Calu3 (cell line): ENCODE data around the gene CYB5B. TPM values are rescaled to one million over a fixed set of nuclear protein-coding genes. Genes with fewer than 3 reads are reported as not detected.

Source experiments
- BruUV-seq: library from RNA; stranded (reverse); fragments of 400-500 nt; replicated peaks from 2 replicates; lab custom pipeline; 2021; lab: Mats Ljungman, UMichigan
- CTCF ChIA-PET: fragments of 300-600 bp; sonication (Branson Sonifier 250); formaldehyde crosslinking; loops from one replicate; lab custom pipeline; 2022; ENCODE audit warnings: antibody characterized with exemption; lab: Charles Lee
- DNase-seq: peaks from one replicate; pipeline ENCODE4 v3.0.0; 2022
- H3K27ac Mint-ChIP-seq: one replicate; pipeline ENCODE4 v1.8.0; 2022; ENCODE audit warnings: mixed read lengths; ENCODE audit not compliant: unreplicated experiment
- H3K27me3 Mint-ChIP-seq: one replicate; pipeline ENCODE4 v1.8.0; 2022; ENCODE audit warnings: mixed read lengths; ENCODE audit not compliant: unreplicated experiment
- H3K36me3 Mint-ChIP-seq: one replicate; pipeline ENCODE4 v1.8.0; 2022; ENCODE audit warnings: mild to moderate bottlenecking, moderate library complexity, mixed read lengths; ENCODE audit not compliant: insufficient read depth, unreplicated experiment
- H3K4me1 Mint-ChIP-seq: one replicate; pipeline ENCODE4 v1.8.0; 2022; ENCODE audit warnings: mild to moderate bottlenecking, low read depth, mixed read lengths; ENCODE audit not compliant: unreplicated experiment
- H3K4me3 Mint-ChIP-seq: one replicate; pipeline ENCODE4 v1.8.0; 2022; ENCODE audit warnings: mild to moderate bottlenecking, low read depth, moderate library complexity, mixed read lengths; ENCODE audit not compliant: unreplicated experiment
- H3K9me3 Mint-ChIP-seq: one replicate; pipeline ENCODE4 v1.8.0; 2022; ENCODE audit warnings: low read depth, mixed read lengths; ENCODE audit not compliant: unreplicated experiment
- intact Hi-C: fragments of 100-400 bp; cut with micrococcal nuclease; formaldehyde crosslinking; loops from one replicate; pipeline ENCODE4 v1.10.0; 2022; ENCODE audit not compliant: unreplicated experiment
- total RNA-seq: library from RNA; stranded (reverse); gene quantifications from 2 replicates; pipeline ENCODE4 v1.2.3, GENCODE V29; 2022
- TF ChIP-seq, protein P1 (sequence below): fragments of 200-600 bp; IDR thresholded peaks from one replicate; pipeline ENCODE4 v1.8.0; 2022; ENCODE audit warnings: antibody characterized with exemption; ENCODE audit not compliant: unreplicated experiment

CYB5B gene
- total RNA-seq, 1 experiment from 2014 or later = 179 TPM

- Mint-ChIP-seq H3K27me3 (no peaks in the 10 kb centered on the region), H3K4me3 (no peak overlapping the region), H3K9me3 (no peaks in the 10 kb centered on the region), H3K27ac (no peak overlapping the region), H3K36me3 (no peaks in the 10 kb centered on the region), H3K4me1 (peaks cover 4% of the 10 kb centered on the region)
- TF ChIP-seq, protein P1, sequence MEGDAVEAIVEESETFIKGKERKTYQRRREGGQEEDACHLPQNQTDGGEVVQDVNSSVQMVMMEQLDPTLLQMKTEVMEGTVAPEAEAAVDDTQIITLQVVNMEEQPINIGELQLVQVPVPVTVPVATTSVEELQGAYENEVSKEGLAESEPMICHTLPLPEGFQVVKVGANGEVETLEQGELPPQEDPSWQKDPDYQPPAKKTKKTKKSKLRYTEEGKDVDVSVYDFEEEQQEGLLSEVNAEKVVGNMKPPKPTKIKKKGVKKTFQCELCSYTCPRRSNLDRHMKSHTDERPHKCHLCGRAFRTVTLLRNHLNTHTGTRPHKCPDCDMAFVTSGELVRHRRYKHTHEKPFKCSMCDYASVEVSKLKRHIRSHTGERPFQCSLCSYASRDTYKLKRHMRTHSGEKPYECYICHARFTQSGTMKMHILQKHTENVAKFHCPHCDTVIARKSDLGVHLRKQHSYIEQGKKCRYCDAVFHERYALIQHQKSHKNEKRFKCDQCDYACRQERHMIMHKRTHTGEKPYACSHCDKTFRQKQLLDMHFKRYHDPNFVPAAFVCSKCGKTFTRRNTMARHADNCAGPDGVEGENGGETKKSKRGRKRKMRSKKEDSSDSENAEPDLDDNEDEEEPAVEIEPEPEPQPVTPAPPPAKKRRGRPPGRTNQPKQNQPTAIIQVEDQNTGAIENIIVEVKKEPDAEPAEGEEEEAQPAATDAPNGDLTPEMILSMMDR = no peak
- CTCF ChIA-PET = interaction anchor here (0.7 kb wide), 2 partner anchors 25 to 107 kb away, joined by 3 read pairs; no protein-coding TSS in a partner anchor
- intact Hi-C loops = no loop called here
- DNase-seq = no peak
- BruUV-seq = no TSS peak
These were observed 11.3 kb upstream of the CYB5B start for GRCh38 chr16:69413045-69413664.

GRCh38 chr16:69417520-69418199, 6.8 kb upstream of the CYB5B start:
- no peaks in the 10 kb centered on the region for H3K9me3 Mint-ChIP-seq
- no peak for DNase-seq
- intact Hi-C loops = no loop called here
- BruUV-seq = no TSS peak
- TF ChIP-seq, protein P1 = no peak
- H3K27ac Mint-ChIP-seq = no peak overlapping the region
- H3K27me3 Mint-ChIP-seq = no peaks in the 10 kb centered on the region
- H3K4me3 Mint-ChIP-seq = no peak overlapping the region
- CTCF ChIA-PET = no interaction called here
- H3K36me3 Mint-ChIP-seq = no peaks in the 10 kb centered on the region
- H3K4me1 Mint-ChIP-seq = no peaks in the 10 kb centered on the region

DNA sequence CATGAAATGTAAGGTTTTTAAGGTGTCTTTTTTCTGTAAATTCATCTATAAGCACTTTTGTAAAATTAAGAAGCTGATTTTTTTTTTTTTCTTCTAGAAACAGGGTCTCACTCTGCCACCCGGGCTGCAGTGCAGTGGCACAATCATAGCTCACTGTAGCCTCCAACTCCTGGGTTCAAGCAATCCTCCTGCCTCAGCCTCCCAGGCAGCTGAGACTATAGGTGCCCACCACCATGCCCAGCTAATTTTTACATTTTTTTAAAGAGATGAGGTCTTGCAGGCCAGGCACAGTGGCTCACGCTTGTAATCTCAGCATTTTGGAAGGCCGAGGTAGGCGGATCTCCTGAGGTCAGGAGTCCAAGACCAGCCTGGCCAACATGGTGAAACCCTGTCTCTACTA, 4.5 kb upstream of the CYB5B start:
- no TSS peak for BruUV-seq
- peaks cover 19% of the 10 kb centered on the region for H3K36me3 Mint-ChIP-seq

GRCh38 chr16:69423189-69423588, 1.2 kb upstream of the CYB5B start:
- no TSS peak for BruUV-seq
- TF ChIP-seq, protein P1 = no peak
- H3K27me3 Mint-ChIP-seq = no peaks in the 10 kb centered on the region
- peak overlapping the region; percentile 25 for H3K4me3 Mint-ChIP-seq
- intact Hi-C loops = no loop called here
- no peaks in the 10 kb centered on the region for H3K4me1 Mint-ChIP-seq
- H3K36me3 Mint-ChIP-seq = peaks cover 50% of the 10 kb centered on the region
- DNase-seq = no peak
- peak overlapping the region; percentile 7 for H3K27ac Mint-ChIP-seq
- no peaks in the 10 kb centered on the region for H3K9me3 Mint-ChIP-seq
- CTCF ChIA-PET = no interaction called here

More for the DNA sequence above, 4.5 kb upstream of the CYB5B start:
- Mint-ChIP-seq H3K4me1 (no peaks in the 10 kb centered on the region), H3K4me3 (no peak overlapping the region), H3K9me3 (no peaks in the 10 kb centered on the region), H3K27me3 (no peaks in the 10 kb centered on the region), H3K27ac (no peak overlapping the region)
- CTCF ChIA-PET = no interaction called here
- TF ChIP-seq, protein P1 = no peak
- DNase-seq = no peak
- intact Hi-C loops = no loop called here
